Glomerular visceral epithelial cell (primary cell): Measurements from ENCODE around the gene PAX8.
"Not testable (repeated sequence)": the region's sequence is repeated elsewhere in the genome, so short reads cannot be mapped to it uniquely, and the experiment has no call there.

Source experiments
- DNase-seq: peaks from one replicate; pipeline ENCODE4 v3.0.0-alpha.2; 2016; ENCODE audit errors: extremely low spot score

Gene PAX8

GRCh38 chr2:113278742-113279139, at the start of gene PAX8:
Gene PAX8, minus strand, starts transcription at chr2:113278921. Its CDS starts 527 bp downstream, at chr2:113278394.
- DNase-seq, result peak; percentile 99

DNA sequence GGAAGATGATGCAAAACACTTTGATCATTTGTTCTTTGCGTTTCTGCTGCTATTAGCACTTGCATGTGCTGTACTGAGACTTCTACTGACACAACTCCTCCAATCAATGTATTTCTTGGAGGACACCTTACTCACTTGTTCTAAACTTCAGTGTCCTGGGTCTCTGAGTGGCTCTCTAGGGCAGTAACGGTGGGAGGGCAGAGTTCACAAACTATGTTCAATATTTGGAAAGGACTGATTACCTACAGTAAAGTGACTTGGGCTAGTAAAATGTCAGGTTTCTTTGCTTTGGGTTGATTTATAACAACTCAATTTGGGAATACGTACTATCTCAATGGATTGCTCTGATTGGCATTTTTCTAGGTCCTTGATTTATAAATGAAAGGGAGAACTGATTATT, 49.3 kb upstream of the PAX8 start:
- no peak for DNase-seq

DNA sequence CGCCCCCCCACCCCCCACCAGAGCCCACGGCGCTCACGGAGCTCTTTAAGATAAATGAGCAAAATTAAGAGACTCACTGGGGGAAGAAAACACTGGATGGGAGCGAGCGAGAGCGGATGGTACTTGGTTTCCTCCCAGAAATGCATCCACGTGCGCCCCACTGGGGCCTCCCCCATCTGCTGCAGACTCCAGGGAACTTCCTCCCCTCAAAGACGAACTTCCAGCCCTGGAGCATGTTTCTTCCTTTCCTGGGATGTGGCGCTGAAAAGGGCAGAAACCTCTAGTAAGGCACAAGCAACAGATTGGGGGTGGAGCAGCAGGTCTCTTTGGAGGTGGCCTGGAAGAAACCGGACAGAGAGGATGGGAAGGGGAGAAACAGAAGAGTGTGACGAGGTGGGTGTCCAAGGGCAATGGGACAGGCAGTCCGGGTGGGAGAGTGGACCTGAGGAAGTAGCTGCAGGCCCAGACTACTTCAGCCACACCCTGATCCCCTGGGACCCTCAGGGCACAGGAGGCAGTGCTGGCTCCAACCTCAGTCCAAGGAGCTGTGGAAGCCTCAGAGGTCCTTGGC, 46.5 kb upstream of the PAX8 start:
- DNase-seq, result peak; percentile 16

DNA sequence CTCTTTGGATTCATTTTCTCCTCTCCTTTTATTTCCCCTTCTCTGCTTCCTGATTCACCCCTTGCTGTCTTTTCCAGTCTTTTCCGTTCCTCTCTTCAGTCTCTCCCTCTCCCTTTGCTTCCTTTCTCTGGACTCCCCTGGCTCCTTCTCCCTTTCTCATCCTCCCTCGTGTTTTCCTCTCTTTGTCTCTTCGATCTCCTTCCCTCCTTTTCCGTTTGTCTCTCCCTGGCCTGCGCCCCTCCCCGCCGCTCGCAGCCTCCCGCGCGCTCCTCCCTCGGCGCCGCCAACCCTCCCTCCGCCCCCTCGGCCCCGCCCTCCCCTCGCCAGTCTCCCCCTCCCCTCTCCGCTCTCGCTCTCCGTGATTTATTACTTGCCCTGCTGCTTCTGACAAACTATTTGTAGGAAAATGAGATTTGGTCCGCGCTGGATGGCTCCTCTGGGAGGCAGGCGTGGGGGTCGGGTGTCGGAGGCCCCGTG, 46.0 kb upstream of the PAX8 start:
- peak; percentile 85 for DNase-seq

- not testable (repeated sequence) for DNase-seq
Measured at GRCh38 chr2:113323129-113323528, 44.4 kb upstream of the PAX8 start.

GRCh38 chr2:113320106-113320505, 41.4 kb upstream of the PAX8 start:
- DNase-seq, result not testable (repeated sequence)

DNA sequence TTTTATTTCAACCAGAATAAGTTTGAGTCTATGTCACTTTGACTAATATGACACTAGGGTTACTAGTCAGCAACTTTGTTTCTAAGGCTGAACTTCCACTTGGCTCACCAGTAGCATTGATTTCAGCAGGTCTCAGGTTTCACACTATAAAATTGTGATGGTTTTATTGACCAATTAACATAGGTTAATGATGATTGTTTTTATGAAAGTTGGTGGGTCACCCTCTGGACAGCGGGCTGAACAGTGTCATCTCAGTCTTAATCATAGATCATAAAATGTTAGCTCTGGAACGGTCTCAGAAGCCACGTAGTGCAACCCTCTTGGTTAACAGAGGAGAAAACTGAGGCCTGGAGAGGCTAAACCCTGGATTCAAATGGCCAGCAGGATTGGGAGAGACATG, 40.2 kb upstream of the PAX8 start:
- DNase-seq, result not testable (repeated sequence)

- DNase-seq, result no peak
Measured at GRCh38 chr2:113316085-113316484, 37.4 kb upstream of the PAX8 start.

GRCh38 chr2:113314663-113315062, 35.9 kb upstream of the PAX8 start:
- DNase-seq, result not testable (repeated sequence)

DNA sequence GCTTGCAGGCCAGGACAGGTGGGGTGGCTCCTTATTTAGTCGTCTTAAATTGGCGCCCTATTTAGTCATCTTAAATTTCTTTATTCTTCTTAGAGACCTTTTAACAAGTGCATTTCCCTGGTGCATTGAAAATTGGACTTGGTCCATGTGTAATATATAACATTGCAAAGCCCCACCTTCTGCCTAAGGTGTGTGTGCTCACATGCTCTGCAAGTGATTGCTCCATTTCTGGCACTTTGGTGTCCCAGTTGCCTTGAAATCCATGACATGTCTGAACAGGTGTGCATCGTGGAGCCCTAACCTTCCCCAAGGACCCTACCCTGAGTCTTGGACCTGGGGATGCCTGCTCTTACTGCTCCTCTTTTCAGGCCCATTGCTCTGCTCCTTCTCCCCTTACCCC, 35.5 kb upstream of the PAX8 start:
- DNase-seq, result not testable (repeated sequence)

DNA sequence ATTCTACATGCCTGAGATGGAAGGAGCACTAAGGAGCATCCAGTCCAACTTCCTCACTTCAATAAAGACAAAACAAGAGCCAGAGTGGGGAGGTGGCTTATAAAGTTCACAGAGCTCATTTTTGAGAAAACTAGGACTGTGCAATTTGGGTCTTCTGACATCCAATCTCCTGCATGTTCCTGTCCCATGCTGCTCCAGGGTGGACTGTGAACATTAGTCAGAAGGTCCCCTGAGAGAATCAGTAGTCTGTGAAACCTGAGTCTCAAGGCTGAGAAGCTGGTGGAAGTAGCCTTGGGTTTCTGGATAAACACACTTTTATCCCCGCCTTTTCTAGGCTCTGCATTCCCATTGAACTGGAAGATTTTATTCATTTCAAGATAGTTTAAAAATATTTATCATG, 33.1 kb upstream of the PAX8 start:
- DNase-seq, result not testable (repeated sequence)

DNA sequence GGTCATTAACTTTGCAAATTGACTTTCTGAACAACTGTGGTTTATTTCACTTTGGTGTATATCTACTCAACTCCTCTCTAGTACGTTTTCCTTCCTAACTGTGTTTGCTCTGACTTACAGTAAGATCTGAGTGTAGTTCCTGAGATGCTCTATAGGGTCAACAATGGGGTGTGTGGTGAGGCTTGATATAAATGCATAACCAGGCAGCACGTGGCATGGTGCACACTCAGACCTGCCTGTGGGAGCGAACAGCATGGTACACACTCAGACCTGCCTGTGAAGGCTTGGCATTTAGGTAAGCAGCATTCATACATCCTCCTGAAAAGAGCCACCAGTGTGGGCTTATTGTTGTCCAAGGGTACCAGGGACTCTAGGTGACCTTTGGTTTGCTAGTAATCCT, 32.5 kb upstream of the PAX8 start:
- not testable (repeated sequence) for DNase-seq

GRCh38 chr2:113309655-113310387, 31.1 kb upstream of the PAX8 start:
- DNase-seq, result peak; percentile 58

- DNase-seq, result not testable (repeated sequence)
Measured at GRCh38 chr2:113308784-113309183, 30.1 kb upstream of the PAX8 start.

DNA sequence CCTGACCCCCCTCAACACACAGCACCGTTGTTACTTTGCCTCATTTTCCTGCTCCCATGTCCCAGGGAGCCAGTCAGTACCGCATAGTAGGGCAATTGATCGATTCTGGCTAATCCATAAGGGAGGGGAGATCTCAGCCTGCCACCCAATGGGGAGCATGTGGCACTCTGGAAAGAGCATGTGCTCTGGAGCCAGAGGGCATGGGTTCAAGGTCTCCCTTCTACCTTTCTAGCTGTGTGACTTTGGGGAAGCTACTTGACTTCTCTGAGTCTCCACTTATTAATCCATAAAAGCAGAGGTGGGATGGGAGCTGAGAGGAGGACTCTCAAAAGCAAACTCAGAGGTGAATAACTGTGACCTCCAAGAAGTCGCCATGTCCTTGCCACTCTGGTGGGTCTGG, 27.5 kb upstream of the PAX8 start:
- not testable (repeated sequence) for DNase-seq

DNA sequence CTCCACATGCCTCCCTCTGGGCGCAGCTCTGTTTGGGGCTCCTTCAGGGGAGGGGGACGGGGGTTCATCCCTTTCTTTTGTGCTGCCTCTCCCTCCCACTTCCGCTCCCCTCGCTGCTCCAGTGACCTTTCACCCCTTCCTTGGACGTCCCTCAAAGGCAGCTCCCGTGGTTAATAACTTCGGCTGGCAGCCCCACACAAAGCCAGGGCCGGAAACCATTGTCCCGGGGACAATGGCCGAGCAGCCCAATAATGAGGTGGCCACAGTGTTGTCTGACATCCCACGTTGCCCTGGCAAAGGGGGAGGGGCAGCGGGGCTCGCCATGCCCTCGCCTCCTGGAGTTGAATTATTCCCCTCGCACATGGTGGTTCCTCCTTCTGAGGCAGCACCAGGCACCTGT, 27.0 kb upstream of the PAX8 start:
- not testable (repeated sequence) for DNase-seq

- DNase-seq, result no peak
Measured at GRCh38 chr2:113305146-113305545, 26.4 kb upstream of the PAX8 start.

- DNase-seq, result no peak
Measured at GRCh38 chr2:113304702-113305101, 26.0 kb upstream of the PAX8 start.

DNA sequence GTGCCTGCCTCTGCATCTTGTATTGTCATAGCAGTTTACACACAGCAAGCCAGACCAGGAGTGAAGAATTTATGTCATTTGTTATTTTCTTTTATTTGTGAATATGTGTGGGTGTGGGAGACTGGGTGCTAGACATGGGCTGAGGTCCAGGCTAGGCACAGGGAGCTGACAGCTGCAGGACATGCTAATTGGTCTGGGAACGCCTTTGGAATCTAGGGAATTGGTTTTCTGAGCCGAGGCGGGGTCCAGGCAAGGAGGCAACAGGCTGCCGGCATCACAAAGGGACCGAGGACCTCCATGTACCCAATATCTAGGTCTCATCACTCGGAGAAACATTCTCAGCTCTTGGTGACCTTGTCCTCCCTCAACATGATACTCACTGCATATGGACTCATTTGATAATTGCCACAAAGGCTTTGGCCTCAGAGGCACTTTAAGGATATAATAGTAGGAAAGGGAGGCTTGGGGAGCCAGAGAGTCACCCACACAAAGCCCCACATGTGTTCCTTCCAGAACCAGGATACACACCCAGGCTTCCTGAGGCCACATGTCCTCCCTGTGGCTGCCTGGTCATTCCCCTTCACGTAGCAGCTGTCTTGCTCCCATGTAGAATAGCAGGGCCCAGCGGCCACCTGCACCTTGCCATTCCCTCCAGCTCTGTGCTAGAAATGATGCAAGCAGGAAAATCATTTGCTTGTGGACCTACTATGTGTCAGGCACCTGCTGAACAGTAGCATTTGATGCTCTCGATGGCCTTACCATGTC, 23.7 kb upstream of the PAX8 start:
- not testable (repeated sequence) for DNase-seq

DNA sequence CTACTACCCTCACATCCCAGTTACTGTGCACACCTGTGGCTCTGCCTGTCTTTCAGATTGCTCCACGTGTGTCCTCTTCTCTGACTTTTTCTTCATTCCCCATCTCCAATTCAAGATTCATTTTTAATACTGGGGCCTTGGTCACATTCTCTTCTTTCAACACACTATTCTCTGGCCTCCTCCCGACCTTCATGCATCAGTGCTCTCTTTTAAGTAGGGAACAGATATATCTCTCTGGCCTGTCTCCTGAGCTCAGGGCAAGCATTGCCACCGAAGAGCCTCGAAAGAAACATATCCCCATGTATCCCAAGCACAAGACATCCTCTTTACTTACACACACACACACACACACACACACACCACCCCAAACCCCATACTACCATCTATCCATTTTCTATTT, 21.6 kb upstream of the PAX8 start:
- peak; percentile 16 for DNase-seq

- DNase-seq, result no peak
Measured at GRCh38 chr2:113298176-113298575, 19.5 kb upstream of the PAX8 start.

DNA sequence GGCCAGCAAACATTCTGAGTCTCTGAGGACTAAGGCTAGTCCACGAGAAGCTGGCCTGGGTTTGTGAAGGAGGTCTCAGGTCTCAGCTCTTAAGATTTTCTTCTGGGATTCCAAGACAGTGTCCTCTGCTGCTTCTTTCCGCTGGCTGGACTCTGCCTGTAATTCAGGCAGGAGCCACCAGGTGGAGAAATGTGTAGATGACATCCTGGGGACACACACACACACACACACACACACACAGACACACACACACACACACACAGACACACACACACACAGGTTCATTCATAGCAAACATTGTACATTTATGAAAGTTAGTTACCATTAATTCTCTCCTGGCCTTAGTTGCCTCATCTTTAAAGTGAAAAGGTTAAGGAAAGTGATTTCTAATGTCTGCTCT, 18.9 kb upstream of the PAX8 start:
- not testable (repeated sequence) for DNase-seq

DNA sequence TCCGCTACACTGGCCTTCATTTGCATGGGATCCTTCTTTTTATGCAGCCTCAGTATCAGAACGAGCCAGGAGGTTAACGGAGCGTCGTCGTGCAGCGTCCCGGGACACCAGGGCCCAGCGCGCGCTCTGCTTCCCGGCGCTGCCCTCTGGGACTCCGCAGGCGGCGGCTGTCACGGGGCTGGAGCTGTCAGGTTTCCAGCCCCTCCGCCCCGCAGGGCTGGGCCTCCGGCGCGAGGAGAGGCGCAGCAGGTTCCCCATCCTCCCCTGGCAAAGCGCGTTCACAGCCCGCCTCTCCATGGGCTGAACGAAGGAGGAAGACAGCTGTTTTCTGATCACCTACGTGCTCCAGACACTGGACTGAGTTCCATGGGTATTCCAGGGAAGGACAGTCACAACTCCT, 12.5 kb upstream of the PAX8 start:
- DNase-seq, result no peak
